NCI-H2081 (cell line): Measurements from ENCODE around the gene STRBP.
A peak's percentile ranks its signal among the peaks of the same experiment; 100 is the strongest.

Experiments
- DNase-seq, 2 experiments: peaks; one replicate each; lab custom pipeline; 2025; lab: John Stamatoyannopoulos, UW

The STRBP gene

DNA sequence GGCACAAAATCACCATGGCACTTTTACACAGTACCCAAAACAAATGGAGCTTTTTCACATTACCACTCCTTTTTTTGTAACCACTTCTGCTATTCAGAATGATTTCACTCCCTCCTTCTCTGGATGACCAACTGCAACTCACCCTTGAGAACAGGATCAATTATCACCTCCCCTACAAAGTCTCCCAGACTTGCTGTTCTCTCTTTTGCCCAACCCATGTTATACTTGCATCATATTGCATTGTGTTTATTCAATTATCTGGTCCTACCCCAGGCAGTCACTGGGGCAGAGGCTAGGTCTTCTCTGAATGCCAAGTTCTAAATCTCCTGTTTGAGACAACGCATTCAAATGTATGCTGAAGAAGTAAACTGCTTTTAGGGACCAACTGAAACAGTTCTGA is 139.0 kb downstream of the STRBP start:
- DNase-seq = no peak

DNA sequence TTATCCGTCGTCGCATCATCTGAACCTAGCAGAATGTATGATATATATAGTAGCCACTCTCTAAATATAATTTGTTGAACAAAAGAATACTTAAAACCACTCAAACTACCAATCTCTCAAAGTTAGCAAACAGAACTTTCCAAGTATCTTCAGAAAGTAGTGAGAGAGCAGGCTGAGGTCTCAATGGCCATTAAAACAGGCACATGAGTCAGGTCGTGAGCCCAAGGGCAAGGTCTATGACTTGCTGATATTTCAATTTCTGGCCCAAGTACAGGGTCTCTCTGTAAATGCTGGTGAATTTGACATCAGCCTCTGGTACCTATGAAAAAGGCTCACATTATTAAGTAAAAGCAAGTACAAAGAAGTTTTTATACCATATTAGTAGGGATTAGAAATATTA is 139.8 kb downstream of the STRBP start:
- DNase-seq = no peak

DNA sequence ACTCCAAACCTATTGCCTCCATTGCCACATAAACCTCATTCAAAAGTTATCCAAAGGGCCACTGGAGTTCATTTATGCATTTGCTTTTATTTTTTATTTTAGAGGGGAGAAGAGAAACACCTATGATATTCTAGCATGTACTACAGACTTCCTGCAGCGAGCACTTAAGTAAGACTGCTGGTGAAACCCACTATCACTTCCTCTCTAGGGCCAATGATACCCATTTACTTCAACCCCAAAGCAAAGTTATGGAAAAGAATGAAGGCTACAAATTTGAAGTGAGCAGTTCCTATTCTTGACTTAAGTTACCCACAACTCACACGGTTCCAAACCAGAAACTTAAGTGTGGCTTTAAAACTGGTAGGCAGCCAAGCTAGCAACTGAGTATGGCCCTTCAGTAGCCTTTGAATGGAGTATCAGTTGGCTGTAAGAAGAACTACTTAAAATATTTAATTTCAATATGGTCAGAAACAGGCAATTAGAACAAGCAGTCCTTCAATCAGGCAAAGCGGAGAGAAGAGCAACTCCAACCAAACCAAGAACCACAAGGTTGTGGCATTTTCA is 140.8 kb downstream of the STRBP start:
- no peak for DNase-seq

DNA sequence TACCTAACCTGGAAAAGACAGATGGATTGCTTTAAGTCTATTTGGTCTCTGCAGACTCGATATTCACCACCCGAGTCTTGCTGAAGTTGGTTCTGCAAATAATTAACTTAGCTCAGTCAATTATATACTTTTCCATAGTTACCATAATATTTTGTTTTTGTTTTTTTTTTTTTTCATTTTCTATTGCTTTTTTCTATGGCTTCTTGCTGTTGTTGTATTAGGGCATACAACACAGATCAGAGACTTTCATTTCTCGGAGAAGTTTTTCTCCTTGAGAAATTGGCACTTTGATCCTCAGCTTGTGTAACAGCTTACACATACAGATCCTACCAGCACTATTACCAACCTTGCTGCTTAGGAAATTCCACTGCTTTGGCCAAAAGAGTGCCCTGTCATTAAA is 146.9 kb downstream of the STRBP start:
- DNase-seq = no peak

DNA sequence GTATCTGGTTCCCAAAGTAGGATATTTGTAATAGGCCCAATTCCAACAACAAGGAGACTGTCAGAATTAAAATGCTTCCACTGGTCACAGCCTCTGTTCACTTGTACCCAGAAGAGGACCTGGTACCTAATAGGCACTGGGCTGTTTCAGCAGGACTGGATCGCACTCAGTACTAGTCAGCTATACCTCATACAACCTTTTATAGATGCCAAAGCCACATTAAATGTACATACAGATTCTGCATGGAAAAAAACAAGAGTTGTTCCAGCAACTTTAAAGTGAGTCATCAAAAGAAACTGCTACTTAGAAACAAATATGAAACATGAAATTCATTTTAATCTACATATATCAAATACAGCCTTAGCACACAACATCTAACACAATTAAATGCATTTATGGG is 147.4 kb downstream of the STRBP start:
- no peak for DNase-seq

DNA sequence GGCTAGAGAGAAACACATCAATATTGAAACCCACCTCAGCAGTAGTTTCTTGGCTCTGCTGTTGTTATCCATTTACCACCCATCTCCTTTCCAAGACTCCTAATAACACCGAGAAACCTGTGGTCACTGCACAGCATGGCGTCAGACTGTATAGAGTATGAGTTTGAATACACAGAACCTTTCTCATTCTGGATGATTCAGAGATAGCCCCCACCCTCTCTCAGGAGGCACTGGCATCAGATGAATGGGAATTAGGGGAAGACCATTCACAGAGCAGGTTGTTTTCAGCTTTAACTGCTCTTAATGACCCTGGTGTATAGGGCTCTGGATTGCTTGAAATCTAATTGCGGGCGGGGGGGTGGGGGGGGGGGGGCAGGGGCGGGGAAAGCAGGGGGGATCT is 148.3 kb downstream of the STRBP start:
- DNase-seq = peak in 1 of 2 experiments; percentile 21

DNA sequence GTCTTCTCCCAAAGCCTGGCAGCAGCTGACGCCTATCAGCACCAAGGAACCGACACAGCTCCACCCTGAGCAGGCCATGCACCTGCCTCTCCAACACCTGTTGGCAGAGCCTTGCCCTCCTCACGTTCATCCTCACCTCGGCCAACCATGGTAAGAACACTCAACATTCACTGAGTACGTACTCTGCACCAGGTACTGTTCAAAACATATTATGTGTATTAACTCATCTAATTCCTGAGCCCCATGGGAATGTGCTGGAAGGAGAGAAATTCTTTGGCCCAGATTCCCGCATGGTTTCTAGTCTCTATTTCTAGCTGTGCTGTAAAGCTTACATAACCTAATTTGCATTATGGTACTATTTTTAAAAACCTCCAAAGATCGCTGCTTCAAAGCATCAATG is 148.8 kb downstream of the STRBP start:
- DNase-seq = no peak

DNA sequence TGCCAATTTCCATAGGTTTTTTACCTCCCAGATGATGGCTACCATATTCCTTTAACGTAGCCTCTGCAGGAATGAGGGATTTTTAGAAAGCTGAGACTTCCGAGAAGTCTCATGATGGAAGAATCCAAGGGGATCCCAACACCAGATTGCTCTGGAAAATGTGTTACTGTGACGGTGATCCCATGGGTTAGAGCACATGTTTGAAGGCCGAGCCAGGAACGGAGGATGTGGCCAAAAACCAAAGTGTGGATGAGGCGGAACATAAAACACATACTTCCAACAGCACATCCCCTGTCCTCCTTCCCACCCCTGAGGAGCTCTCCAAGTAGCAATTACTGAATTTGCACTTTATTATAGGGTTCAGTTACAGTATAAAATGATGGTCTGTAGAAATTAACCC is 152.3 kb downstream of the STRBP start:
- DNase-seq = no peak

DNA sequence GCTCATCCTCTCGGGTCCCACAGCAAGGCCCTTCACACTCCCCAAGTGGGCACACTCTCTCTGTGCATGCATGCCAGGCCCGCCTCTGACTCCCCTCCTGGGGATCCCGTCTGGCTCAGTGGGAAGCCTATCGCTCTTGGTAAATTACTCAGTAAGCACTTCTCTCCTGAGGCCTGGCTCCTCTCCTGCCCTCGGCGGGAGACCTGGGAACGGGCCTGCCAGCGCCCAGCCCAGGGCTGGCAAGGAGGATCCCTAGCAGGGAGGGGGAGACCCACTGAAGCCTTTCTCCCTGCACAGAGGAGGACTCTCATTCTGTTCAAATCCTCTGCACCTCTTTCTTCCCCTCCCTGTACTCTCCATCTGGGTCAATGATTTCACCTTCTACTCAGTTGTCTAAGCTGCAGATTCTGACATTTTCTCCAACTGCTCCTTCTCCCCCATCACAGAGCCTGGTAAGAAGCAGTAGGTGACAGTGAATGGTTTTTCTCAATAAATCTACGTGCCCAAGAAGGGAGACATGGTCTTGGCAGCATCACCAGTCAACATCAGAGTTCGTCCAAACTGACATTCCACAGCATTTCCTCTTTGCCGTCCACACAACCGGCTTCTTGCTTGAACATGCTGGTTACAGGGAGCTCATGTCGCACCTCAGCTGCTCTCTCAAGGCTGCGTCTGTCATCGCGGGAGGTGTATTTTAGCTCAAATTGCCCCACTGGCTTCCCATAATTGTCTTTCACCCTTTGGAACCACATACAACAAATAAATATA is 153.1 kb downstream of the STRBP start:
- DNase-seq = no peak

DNA sequence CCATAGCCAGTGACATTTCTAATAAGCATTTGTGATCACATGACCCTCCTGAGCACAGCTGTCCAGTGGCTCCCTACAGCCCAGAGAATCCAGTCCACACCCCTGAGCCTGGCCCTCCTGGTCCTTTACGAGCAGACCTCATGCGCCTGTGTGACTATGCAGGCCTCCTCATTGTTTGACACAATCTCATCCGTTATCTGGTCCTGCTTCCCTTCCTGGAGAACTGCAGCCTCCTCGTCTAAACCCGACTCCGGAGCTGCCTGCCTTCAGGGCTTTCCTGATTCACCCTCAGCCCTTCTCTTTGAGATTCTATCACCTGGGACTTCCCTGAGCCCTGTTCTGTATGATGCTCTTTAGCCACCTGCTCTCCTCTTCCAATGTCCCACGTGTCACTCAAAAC is 155.2 kb downstream of the STRBP start:
- no peak for DNase-seq

DNA sequence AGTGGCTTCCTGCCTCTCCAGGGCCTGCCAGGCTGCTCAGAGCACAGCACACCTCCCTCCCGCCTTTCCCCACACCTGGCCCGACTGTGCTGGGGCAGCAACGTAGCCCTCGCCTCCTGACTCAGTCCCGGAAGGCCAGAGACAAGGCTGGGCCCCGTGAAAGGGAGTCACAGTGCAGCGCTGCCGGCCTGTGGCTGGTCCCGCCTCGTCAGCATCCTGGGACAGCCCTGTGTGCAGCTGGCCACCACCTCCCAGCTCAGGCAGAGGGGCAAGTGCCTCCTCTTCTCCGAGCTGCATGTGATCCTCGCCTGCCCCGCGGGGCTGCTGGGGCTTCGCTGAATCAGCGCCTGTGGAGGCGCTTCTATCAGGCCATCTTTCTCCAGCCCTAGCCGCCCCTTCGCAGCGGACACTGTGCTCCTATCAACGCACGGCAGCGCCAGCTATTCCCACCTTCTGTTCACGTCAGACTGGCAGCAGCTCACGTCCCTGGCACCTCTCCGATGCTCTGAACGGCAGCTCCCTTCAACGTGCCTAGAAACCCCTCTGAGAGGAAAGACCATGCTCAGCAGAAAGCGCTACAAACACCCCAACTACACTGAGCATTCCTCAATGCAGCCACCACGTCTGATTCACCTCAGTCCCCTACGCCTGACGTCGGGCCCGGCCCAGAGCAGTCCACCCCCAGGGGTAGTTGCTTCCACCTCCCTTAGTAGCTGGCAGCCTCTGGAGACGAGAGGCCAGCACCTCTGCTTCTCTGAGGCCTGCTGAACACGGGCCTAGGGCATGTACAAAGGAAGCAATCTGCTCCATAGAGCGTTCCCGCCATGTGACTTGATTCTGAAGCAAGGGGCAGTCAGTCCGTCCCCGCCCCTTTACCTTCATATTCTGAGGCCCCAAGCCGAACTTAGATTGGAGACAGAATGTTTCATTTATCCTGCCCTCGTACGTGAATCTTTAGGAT is 156.1 kb downstream of the STRBP start:
- no peak for DNase-seq

DNA sequence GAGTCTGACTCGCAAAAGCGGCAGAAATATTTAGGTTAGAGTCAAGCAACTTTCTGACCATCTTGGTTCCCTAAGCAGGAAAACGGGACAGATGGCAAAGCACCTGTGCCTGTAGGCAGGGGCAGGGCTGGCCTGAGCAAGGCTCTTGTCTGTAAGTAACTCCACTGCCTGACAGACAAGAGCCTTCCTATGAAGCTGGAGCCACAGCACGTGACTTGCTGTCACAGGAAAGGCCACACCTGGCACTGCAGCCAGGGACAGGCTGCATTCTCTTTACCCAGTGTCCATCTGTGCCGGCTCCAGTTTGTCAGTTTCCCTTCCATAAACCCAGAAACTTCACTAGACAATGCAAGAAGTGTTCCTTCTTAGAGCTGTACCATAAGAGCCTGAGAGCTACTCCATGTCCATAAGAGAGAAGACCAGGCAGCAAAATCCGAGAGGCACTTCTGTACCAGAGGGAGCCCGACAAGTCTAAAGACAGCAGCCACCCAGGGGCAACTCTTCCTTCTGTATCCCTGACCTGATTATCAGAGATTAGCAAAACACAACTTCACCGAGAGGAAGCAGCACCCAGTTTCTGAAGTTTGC is 156.9 kb downstream of the STRBP start:
- no peak for DNase-seq

DNA sequence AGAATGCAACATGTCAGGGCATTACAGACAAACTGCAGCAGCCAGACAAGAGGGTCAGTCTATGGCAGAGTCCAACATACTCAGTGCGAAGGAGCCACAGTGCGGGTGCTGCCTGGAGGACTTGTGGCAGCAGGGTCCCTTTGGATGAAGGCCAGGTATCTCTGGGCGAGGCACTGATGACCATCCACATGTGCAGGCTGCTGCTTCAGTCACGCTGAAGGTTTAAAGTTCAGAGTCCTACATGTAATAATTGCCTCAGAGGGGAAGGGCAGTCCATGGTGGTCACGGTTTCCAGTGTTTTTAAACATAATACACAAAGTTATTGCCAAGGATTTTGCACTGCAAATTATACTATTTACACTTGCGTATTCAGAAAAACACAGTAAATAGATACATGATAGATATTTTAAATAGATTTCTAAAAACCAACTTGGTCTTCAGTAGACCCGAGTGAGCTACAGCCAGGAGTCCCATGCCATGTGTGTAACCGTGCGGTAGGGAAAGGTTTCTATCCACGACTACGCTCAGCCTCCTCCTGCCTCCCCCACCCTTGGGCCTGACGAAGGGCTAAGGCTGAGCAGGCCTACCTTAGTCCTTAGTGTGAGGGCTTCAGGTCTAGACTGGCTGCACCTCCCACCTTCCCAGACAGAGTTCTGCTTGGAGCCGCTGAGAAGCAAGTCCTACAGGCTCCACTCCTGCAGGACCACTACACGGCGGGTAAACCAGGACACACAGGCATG is 158.7 kb downstream of the STRBP start:
- DNase-seq = no peak

DNA sequence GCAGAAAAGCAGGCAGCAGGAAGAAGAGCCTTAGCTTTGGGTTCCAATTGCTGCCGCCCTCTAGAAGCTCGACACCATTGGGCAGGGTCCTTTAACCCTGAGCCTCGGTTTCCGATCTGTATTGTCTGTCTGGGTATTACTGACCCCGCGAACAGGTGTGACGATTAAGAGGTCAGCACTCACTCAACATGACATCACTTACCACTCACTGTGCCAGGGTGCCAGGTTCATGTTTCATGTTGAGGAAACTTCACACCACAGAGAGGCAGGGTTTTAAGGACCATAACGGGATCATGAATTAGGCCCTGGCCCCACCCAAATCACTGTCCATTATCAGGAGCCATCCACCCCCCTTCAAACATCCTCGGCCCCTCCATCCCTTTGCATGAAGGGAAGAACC is 159.4 kb downstream of the STRBP start:
- no peak for DNase-seq

DNA sequence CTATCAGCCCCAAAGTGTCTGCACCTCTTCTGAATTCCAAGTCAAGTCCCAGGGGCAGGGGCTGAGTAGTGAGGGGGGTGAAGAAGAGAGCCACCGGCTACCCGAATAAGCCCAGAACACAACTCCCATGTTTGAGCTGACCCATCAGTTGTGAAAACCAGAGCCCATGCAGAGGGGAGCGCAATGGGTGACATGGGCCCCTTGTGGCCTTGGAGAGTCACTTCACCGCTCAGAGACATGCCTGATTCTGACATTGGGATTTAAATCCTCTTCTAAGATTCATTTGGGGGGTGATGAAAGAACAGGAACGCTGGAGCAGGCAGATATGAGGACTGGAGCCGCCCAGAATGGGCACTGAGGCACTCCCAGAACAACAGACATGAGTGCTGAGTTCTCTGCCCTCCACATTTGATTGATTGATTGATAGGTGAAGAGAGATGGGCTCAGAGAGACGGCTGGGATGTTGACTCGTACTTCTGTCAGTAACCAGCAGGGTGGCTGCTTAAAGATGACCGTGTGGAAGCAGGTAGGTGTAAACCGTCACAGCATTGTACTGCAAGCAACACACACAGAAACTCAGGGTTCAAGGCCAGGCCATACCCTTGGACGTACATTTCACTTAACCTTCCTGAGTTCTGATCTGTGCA is 160.6 kb downstream of the STRBP start:
- no peak for DNase-seq

DNA sequence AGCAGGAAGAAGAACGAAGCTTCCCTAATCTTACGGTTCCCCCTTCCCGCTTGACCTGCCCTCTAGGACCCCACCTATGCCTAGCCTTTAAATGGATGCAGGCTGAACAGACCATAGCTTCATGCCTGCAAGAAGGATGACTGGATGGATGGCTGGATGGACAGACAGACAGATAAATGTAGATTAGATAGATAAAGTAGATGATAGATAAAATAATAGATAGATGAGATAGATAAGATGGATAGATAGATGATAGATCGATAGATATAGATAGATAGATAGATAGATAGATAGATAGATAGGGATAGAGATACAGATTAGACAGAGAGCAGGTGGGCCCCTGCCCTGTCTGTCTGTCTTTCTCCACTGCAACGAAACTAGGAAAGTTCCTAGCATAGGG is 162.9 kb downstream of the STRBP start:
- no peak for DNase-seq

DNA sequence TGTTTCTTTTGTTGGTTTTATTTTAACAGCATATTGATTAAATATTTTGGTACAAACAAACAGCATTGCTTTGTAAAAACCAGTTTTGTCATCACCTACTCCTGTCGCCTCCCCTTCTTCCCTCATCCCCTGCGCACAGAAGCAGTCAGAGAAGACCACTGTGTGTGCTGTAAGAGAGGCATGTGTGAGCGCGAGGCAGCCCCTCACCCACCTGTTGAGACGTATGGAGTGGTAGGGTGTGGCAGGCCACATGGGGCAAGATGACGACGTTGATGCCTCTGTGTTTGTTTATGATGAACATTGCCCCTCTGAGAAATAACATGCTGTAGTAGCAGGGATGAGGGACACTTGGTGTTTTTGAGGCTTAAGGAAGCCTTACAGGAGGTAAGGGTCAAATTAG is 163.6 kb downstream of the STRBP start:
- no peak for DNase-seq

DNA sequence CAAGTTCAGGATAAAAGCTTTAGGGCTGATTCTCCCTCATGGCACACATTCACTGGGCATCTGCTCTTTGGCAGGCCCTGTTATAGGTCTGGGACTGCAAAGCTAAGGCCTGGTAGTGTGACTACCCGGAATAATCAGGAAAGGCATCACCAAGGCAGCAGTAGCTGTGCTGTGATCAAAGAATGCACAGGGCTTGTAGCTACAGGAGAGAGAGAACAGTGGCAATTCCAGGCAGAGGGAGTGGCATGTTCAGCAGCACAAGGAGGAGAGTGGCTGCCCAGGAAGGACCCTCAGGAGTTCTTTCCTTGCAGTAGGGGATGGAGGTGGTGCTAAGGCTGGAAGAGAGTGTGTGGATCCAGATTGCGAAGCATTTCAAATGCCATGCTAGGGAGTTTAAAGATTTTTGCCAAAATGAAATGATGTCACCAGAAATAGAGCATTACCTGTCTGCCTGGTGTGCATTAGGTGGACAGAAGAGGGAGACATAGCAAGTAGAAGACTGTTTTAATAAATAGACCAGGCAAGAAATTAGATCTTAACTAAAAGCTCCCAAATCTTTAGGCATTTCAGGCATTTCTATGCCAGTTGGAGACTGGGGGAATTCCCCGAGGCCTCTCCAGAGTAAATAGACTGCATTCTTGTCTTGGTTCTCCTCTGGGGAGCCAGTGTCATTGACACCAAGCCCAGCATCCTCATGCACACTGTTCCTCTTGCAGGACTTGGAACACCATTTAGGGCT is 165.8 kb downstream of the STRBP start:
- DNase-seq = no peak

DNA sequence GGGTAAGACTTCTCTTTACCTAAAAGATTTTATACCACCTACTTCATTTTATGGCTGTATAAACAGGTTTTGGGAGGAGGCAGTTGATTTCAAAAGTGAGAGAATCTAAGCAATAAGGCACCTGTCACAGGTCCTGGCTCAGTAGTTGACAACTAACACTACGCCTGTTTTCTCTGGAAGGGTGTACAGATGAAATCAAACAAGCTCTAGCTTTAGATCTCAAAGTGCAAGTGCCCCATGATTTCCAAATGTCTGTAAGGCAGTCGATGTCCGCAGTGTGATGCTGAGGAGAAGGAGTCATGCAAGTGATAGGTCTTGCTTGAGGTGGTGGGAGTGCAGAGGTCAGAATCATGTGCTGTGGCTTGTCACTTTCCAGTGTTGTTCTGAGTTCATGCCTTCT is 168.8 kb downstream of the STRBP start:
- DNase-seq = no peak

DNA sequence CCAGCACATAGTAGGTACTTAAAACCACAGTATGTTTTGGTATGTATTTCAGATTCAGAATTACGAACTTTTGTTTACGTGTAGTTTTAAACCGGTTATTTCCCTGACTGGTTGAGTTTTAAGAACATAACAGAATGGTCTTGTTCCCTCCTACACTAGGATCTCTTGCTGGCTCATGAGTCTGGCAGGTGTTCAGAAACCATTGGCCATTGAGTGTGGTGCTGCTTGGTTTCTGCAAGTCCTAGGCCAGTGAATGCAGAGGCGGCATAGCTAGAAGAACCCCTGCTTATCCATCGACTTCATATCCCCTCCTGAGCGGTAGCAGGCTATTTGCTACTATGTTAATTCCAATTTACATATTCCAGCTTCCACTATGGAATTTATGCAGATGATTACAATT is 169.3 kb downstream of the STRBP start:
- no peak for DNase-seq

DNA sequence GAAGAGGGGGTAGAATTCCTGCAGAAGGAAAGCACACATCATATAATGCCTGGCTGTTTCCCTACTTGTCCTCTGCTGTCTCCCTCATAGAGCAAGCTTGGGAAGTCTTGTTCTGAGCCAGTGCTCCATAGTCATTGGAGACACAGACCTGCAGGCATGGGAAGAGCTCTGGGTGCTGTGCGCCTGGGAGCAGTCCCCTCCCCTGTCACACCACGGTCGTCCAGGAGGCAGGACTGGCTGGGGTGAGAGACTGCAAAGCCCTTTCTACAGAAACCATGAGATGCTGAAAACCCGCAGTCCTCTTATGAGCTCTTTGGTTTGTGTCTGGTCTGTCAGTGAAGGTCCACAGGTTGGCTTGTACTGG is 170.3 kb downstream of the STRBP start:
- no peak for DNase-seq
